Measurements from ENCODE around the gene TBC1D3I. TPM values are rescaled to one million over a fixed set of nuclear protein-coding genes. Genes with fewer than 3 reads are reported as not detected.
"Not testable (repeated sequence)": the region's sequence is repeated elsewhere in the genome, so short reads cannot be mapped to it uniquely, and the experiment has no call there.

Gene TBC1D3I
- total and polyA plus RNA-seq, 2 experiments from 2014 or later, result 0.11 TPM; not detected in 1

DNA sequence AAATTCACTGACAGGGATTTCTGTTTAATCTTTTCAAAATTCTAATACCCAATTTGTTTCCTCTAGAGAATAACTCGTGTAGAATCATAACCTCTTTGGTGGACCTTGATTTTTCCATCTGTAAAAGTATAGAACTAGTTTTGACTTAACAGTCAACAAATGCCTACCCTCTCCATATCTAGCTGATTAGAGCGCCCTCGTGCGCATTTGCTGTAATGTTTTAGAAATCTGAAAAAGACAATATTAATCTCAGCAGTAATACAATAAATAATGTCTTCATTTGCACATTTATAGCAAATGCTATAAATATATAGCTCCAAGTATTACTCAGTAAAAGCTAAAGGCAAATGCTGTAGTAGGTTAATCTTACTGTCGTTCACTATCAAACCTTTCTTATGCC, 34.7 kb downstream of the TBC1D3I start:
- TF ChIP-seq, protein P1, sequence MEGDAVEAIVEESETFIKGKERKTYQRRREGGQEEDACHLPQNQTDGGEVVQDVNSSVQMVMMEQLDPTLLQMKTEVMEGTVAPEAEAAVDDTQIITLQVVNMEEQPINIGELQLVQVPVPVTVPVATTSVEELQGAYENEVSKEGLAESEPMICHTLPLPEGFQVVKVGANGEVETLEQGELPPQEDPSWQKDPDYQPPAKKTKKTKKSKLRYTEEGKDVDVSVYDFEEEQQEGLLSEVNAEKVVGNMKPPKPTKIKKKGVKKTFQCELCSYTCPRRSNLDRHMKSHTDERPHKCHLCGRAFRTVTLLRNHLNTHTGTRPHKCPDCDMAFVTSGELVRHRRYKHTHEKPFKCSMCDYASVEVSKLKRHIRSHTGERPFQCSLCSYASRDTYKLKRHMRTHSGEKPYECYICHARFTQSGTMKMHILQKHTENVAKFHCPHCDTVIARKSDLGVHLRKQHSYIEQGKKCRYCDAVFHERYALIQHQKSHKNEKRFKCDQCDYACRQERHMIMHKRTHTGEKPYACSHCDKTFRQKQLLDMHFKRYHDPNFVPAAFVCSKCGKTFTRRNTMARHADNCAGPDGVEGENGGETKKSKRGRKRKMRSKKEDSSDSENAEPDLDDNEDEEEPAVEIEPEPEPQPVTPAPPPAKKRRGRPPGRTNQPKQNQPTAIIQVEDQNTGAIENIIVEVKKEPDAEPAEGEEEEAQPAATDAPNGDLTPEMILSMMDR (conservative IDR thresholded peaks at IDR 0.05; ENCODE audit: low read depth in 2 of 2), result peak; percentile 45 to 58
- not testable (repeated sequence) for H2AFZ ChIP-seq

DNA sequence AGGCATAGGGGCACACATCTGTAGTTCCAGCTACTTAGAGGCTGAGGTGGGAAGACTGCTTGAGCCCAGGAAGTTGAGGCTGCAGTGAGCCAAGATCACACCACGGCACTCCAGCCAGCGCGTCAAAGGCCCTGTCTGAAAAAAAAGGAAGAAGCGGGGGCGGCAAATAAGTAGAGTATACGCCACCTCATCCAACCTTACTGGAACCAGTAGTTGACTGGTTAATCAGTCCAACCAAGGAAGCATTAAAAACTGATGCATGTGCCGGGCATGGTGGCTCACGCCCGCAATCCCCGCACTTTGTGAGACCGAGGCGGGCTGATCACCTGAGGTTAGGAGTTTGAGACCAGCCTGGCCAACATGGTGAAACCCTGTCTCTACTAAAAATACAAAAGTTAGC, 41.4 kb downstream of the TBC1D3I start:
- not testable (repeated sequence) for H3K4me2 ChIP-seq; DNase-seq (ENCODE audit: low spot score); H3K4me1 Mint-ChIP-seq; H3F3A ChIP-seq (replicated peaks; ENCODE audit: low read depth); H3K27ac Mint-ChIP-seq; H3K27ac ChIP-seq (ENCODE audit: low read depth); H3K36me3 ChIP-seq (ENCODE audit: insufficient read depth); H3K9me2 ChIP-seq (ENCODE audit: insufficient read depth); H3K4me3 Mint-ChIP-seq; H3K4me3 ChIP-seq; H4K20me1 ChIP-seq (replicated peaks; ENCODE audit: insufficient read depth); H3K79me2 ChIP-seq (replicated peaks; ENCODE audit: insufficient read depth); H3K36me3 Mint-ChIP-seq (ENCODE audit: low read depth); H2AFZ ChIP-seq; H3K27me3 ChIP-seq (ENCODE audit: insufficient read depth); ATAC-seq; H3K4me1 ChIP-seq (ENCODE audit: insufficient read depth); H3K27me3 Mint-ChIP-seq (ENCODE audit: insufficient read depth, low read depth, poor library complexity)
- peaks cover 15% of the 10 kb centered on the region for H3K9me3 Mint-ChIP-seq

More for the DNA sequence above, 34.7 kb downstream of the TBC1D3I start:
- H3K27me3 Mint-ChIP-seq (ENCODE audit: insufficient read depth, low read depth, poor library complexity); H3K27ac Mint-ChIP-seq; H3F3A ChIP-seq (replicated peaks; ENCODE audit: low read depth); ATAC-seq; H3K27ac ChIP-seq (ENCODE audit: low read depth); H3K4me2 ChIP-seq; H3K4me1 ChIP-seq (ENCODE audit: insufficient read depth); H3K4me3 Mint-ChIP-seq; H3K4me1 Mint-ChIP-seq; H3K36me3 Mint-ChIP-seq (ENCODE audit: low read depth); H3K27me3 ChIP-seq (ENCODE audit: insufficient read depth); H3K9me2 ChIP-seq (ENCODE audit: insufficient read depth); H4K20me1 ChIP-seq (replicated peaks; ENCODE audit: insufficient read depth); H3K36me3 ChIP-seq (ENCODE audit: insufficient read depth); H3K4me3 ChIP-seq; H3K79me2 ChIP-seq (replicated peaks; ENCODE audit: insufficient read depth); DNase-seq (ENCODE audit: low spot score); H3K9me3 Mint-ChIP-seq: not testable (repeated sequence)

DNA sequence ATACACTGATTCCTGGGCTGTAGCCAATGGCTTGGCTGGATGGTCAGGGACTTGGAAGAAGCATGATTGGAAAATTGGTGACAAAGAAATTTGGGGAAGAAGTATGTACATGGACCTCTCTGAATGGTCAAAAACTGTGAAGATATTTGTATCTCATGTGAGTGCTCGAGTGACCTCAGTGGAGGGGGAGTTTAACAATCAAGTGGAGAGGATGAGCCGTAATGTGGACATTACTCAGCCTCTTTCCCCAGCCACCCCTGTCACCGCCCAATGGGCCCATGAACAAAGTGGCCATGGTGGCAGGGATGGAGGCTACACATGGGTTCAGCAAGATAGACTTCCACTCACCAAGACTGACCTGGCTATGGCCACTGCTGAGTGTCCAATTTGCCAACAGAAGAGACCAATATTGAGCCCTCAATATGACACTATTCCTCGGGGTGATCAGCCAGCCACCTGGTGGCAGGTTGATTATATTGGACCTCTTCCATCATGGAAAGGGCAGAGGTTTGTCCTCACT, 42.7 kb downstream of the TBC1D3I start:
- H3K4me1 Mint-ChIP-seq; H3K27ac Mint-ChIP-seq; ATAC-seq; H4K20me1 ChIP-seq (replicated peaks; ENCODE audit: insufficient read depth); H3K27me3 Mint-ChIP-seq (ENCODE audit: insufficient read depth, low read depth, poor library complexity); H2AFZ ChIP-seq; H3K4me1 ChIP-seq (ENCODE audit: insufficient read depth); H3K27me3 ChIP-seq (ENCODE audit: insufficient read depth); H3K27ac ChIP-seq (ENCODE audit: low read depth); H3K79me2 ChIP-seq (replicated peaks; ENCODE audit: insufficient read depth); DNase-seq (ENCODE audit: low spot score); H3K4me3 ChIP-seq; H3K36me3 Mint-ChIP-seq (ENCODE audit: low read depth); H3K4me3 Mint-ChIP-seq; H3K4me2 ChIP-seq; H3F3A ChIP-seq (replicated peaks; ENCODE audit: low read depth); H3K36me3 ChIP-seq (ENCODE audit: insufficient read depth): not testable (repeated sequence)
- peaks cover 13% of the 10 kb centered on the region; the same call in 1 of the 2 replicates for H3K9me2 ChIP-seq (ENCODE audit: insufficient read depth)
- peaks cover 19% of the 10 kb centered on the region for H3K9me3 Mint-ChIP-seq
- TF ChIP-seq, protein P1 (conservative IDR thresholded peaks at IDR 0.05; ENCODE audit: low read depth in 2 of 2), result peak; percentile 6 to 17; a peak in 1 of 4 replicates

DNA sequence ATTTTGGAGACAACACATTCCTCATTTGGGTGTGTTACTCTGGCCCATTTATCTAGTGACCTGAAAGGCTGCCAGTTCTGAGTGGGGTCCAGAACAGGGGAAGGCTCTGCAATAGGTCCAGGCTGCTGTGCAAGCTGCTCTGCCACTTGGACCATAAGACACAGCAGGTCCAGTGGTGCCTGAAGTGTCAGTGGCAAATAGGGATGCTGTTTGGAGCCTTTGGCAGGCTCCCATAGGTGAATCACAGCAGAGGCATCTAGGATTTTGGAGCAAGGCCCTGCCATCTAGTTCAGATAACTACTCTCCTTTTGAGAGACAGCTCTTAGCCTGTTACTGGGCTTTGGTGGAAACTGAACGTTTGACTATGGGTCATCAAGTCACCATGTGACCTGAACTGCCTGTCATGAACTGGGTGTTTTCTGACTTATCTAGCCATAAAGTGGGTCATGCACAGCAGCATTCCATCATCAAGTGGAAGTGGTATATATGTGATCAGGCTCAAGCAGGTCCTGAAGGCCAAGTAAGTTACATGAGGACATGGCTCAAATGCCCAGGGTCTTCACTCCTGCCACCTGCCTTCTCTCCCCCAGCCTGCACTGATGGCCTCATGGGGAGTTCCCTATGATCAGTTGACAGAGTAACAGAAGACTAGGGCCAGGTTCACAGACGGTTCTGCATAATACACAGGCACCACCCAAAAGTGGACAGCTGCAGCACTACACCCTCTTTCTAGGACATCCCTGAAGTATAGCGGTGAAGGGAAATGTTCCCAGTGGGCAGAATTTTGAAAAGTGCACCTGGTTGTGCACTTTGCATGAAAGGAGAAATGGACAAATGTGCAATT, 43.4 kb downstream of the TBC1D3I start:
- H3K27ac ChIP-seq (ENCODE audit: low read depth); H3K4me3 ChIP-seq; H3K4me1 Mint-ChIP-seq; H4K20me1 ChIP-seq (replicated peaks; ENCODE audit: insufficient read depth); H3F3A ChIP-seq (replicated peaks; ENCODE audit: low read depth); H3K4me2 ChIP-seq; H2AFZ ChIP-seq; H3K36me3 ChIP-seq (ENCODE audit: insufficient read depth); H3K27me3 Mint-ChIP-seq (ENCODE audit: insufficient read depth, low read depth, poor library complexity); ATAC-seq; H3K27ac Mint-ChIP-seq; H3K36me3 Mint-ChIP-seq (ENCODE audit: low read depth); H3K4me3 Mint-ChIP-seq; H3K4me1 ChIP-seq (ENCODE audit: insufficient read depth); DNase-seq (ENCODE audit: low spot score); H3K27me3 ChIP-seq (ENCODE audit: insufficient read depth); H3K79me2 ChIP-seq (replicated peaks; ENCODE audit: insufficient read depth): not testable (repeated sequence)
- peaks cover 19% of the 10 kb centered on the region for H3K9me3 Mint-ChIP-seq
- peaks cover 15% of the 10 kb centered on the region; the same call in 1 of the 2 replicates for H3K9me2 ChIP-seq (ENCODE audit: insufficient read depth)

DNA sequence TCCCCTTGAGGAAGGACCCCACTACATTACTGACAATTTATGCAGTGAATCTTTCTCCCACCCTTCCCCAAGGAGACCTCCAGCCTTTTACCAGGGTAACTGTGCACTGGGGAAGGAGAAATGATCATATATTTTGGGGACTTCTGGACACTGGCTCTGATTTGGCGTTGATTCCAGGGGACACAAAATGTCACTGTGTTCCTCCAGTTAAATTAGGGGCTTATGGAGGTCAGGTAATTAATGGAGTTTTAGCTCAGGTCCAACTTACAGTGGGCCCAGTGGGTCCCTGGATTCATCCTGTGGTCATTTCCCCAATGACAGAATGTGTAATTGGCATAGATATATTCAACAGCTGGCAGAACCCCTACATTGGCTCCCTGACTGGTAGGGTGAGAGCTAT, 44.8 kb downstream of the TBC1D3I start:
- DNase-seq (ENCODE audit: low spot score); H3K4me3 ChIP-seq; H3K27ac ChIP-seq (ENCODE audit: low read depth); ATAC-seq; H3K36me3 ChIP-seq (ENCODE audit: insufficient read depth); H3F3A ChIP-seq (replicated peaks; ENCODE audit: low read depth); H2AFZ ChIP-seq; H3K36me3 Mint-ChIP-seq (ENCODE audit: low read depth); H3K4me1 Mint-ChIP-seq; H3K27me3 Mint-ChIP-seq (ENCODE audit: insufficient read depth, low read depth, poor library complexity); H3K79me2 ChIP-seq (replicated peaks; ENCODE audit: insufficient read depth); H3K4me2 ChIP-seq; H3K4me1 ChIP-seq (ENCODE audit: insufficient read depth); H3K27ac Mint-ChIP-seq; H3K4me3 Mint-ChIP-seq; H4K20me1 ChIP-seq (replicated peaks; ENCODE audit: insufficient read depth); H3K27me3 ChIP-seq (ENCODE audit: insufficient read depth): not testable (repeated sequence)
- peaks cover 19% of the 10 kb centered on the region for H3K9me3 Mint-ChIP-seq
- H3K9me2 ChIP-seq (ENCODE audit: insufficient read depth), result peaks cover 17% of the 10 kb centered on the region
